HG02763 (cell line): ENCODE measurements around the gene EHD4.

Experiments used
- ATAC-seq: cut with Tn5 transposase; IDR thresholded peaks from one replicate; pipeline ENCODE4 v1.9.1; 2021; ENCODE audit warnings: mild to moderate bottlenecking, moderate library complexity; ENCODE audit not compliant: unreplicated experiment

EHD4 gene

DNA sequence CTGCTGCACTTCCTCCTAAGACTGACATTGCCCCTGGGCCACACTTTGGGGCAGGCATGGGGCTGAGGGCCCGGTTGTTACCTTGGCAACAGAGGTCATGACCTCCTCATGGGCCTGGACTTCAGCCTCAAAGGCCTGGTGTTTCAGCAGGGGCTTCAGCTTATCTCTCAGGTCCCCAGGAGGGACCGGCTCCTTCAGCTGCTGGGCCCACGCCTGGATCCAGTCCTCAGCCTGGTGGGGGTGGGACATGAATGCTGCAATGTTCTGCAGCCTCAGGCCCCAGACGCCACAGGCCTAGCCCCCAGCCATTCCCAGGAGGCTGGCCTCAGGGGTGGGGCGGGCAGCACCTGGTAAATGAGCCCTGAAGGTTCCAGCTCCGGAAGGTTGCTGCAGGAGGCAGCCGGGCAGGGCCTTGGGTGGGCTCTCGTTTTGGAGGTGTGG, 106.1 kb downstream of the EHD4 start:
- ATAC-seq, result no peak

DNA sequence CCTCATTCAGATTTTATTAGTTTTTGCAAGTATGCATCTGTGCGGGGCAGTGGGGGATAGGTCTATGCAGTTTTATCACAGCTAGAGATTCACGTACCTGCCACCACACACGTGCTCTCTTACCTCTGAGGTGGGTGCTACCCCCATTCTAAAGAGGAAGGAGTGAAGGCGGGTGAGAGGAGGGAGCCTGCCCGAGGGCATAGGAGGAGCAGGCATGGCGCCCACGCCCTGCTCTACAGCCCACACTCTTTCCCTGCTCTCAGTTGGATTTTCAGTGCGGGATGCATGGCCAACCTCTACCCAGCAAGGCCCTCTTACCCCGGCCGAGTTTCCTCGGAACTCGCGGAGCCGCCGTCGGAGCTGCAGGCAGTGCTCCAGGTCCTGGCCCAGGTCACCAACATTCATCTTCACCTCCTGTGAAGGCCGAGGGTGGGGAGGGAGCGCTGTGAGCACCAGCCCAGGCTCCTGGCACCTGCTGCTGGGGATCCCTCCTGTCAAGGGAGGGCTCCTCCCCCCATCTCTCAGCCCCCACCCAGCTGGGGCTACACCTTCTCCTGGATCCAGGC, 106.8 kb downstream of the EHD4 start:
- ATAC-seq, result no peak

DNA sequence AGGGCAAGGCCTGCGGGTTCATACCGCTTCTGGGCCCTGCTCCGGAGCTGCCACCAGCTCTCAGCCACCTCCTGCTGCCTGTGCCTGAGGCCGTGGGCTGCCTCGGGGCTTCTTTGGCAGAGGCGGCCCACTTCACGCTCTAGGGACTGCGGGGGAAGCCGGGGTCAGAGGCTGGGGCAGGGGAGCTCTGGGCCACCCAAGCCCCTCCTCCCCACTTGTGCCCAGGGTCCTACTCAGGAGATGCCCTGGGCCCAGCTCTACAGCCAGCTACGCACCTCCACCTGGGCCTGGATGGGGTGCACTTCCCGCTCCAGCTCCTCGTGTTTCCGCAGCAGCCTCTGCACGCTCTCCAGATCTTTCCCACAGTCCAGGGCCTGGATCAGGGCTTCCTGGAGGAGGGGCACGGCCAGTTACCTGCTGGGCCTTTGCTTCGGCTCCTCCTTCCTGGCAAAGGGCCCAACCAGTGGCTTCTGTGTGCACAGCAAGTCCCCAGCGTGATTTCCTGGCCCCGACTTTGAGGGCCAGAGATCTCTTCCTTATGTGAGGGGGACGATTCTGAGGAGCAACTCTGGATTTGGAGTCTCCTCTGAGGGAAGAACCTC, 109.7 kb downstream of the EHD4 start:
- ATAC-seq, result no peak

DNA sequence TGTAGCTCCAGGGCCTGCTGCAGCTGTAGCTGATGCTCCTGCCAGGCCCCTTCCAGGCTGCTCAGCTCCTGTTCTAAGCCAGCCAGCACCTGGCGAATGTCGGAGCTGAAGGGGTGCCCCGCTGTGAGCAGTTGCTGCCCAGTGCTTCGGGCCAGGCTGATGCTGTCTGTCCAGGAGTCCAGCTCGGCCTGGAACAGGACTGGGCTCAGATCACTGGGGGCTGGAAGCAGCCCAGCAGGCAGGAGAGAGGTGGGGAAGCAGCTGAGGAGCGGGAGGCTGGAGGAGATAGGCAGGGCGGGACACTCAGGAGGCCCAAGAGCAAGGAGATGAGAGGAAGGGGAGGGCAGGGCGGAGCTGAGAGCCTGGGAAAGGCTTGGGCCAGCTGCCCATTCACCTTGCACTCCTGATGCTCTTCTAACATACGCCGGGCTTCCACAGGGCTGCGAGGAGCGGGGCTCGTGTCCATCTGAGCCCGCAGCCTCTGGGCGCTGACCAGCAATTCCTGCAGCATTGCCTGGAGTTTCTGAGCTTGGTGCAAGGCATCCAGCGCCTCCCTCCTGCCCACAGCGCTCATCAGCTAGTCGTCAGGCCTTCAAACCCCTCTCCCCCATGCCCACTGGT, 110.5 kb downstream of the EHD4 start:
- ATAC-seq, result no peak

DNA sequence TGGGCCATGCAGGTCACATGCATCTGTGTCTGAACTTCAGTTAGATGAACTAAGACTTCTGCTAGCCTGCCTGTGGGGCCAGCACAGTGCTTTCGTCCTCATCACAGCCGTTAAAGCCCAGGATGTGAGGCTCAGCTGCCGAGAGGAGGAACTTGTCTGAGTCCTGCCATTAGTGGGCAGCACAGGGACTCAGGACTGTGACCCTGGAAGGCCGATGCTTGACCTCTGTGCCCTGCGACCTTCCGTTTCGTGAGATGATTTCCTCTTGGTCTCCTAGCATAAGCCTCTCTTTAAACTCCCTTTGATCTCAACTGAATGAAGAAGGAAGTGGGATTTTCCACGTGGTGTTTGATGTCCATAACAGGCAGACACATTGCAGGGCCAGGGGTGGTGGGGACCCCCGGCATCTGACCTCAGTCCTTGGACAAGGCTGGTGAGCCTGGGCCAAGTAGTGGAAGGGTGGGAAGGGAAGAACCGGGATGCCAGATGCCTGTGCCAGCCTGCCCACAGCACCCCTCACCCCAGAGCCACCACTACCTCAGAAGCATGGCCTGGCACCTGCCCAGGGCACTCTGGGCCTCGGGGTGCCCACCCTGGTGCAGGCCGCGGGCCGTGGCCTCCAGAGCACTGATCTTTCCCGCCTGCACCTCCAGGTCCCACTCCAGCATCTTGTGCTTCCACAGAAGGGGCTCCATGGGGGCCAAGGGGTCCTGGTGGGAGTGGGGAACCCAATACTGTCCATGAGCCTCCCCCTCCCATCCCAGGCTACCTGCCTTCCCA, 112.1 kb downstream of the EHD4 start:
- no peak for ATAC-seq

DNA sequence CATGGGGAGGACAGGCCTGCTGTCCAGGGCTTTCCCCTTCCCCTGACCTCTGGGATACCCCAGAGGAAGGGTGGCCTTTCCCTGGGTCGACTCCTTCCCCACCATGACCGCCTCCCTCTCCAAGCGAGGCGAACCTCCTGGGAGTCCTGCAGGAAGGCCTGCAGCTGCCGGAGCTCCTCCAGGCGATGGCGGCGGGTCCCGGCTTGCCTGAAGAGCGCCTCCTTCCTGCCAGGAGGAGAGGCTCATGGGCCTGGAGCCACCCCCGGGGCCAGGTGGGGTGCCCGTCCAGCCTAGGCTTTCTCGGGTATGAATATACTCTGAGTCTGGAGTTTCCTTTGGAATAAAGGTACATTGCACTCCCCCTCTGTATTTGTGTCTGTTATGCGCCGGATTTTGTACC, 113.6 kb downstream of the EHD4 start:
- no peak for ATAC-seq

DNA sequence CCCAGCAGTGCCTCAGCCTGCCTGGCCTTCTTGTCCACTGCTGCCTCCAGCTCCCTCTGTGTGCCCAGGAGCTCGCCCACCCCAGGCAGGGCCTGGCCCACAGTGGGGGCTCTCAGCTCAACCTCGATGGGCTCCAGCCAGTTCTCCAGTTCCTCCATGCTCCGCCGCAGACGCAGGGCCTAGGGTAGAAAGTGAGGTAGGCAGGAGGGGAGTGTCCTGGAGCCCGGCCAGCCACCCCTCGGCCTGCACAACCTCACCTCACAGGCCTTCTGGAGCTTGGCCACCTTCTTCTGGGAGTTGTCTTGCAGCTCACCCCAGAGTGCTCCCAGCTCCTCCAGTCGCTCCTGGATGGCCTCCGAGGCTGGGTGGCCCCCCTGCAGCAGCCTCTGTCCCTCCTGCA, 115.0 kb downstream of the EHD4 start:
- ATAC-seq, result no peak

DNA sequence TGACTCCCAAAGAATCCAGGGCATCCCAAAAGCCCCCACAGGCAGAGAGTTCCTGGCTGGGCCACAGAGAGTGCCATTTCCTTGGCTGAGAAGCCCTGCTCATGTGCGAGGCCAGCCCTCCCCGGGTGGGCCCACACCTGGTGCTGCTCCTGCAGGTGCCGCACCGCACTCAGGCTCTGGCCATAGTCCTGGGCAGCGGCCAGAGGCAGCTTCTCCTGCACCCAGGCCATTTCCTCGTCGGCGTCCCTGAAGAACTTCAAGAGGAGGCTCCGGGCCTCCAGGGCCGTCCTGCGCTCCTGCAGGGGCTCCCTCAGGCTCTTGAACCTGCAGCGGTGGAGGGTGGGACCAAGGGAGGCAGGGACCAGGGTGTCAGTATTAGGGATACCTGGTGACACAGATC, 115.6 kb downstream of the EHD4 start:
- no peak for ATAC-seq

DNA sequence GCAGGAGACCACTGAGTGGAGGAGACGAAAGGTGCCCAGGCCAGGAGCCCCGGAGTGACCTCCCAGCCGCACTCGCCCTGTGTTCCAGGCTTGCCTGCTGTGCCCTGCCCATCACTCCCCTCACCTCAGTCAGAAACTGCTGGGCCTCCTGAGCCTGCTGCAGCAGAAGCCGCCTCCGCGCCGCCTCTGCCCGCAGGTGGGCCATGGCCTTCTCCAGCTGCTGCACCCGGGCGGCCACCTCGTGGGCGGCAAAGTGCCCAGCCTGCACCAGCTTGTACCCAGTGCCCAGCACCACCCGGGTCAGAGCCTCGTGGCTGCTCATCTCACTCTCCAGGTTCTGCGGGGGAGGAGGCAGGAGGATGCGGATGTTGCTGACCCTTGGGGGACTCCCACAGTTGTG, 116.1 kb downstream of the EHD4 start:
- ATAC-seq, result no peak

DNA sequence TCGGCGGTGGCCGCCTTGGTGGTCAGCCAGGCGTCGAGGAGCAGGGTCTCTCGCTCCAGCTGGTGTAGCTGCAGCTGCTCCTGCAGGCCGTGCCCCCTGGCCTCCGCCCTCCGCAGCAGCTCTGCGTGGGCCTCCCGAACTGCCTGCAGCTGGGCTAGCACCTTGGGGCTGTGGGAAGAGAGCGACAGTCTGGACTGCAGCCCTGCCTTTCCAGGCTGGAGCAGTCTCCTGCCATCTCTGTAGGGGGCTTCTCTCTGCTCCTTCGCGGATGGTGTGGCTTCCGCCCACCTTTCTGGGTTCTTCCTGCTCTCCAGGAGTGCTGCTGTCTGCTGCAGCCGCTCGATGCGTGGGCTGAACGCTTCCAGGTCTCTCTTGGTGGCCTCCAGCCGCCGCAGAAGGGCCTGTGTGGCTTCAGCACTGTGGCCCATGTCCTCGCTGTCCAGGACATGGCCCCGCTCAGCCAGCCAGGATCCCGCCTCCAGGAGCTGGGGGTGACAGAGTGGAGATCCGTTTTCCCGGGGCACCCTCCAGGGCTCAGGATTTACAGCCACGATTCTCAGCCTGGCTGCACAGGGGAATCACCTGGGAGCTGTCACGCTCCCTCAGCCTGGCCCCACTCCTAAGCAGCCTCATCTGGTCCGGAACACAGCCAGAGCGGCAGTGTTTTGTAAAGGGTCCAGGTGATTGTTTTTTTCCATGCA, 116.9 kb downstream of the EHD4 start:
- ATAC-seq, result no peak

DNA sequence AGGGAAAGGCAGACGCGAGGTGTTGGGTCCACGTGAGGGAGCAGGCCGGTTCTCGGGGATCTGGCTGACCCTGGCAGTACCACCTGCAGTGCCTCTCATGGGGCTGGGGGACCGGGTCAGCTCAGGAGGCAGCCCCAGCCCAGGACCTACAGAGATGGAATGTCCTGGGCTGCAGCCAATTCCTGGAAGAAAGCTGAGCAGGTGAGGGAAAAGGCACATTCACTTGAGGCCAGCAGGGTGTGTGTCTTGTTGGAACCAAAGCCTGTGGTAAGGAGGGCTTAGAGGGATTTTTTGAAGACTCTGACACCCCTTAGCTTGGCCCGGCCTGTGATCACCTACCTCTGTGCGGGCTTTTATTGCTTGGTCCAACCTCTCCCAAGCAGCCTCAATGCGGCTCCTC, 117.9 kb downstream of the EHD4 start:
- ATAC-seq, result no peak

DNA sequence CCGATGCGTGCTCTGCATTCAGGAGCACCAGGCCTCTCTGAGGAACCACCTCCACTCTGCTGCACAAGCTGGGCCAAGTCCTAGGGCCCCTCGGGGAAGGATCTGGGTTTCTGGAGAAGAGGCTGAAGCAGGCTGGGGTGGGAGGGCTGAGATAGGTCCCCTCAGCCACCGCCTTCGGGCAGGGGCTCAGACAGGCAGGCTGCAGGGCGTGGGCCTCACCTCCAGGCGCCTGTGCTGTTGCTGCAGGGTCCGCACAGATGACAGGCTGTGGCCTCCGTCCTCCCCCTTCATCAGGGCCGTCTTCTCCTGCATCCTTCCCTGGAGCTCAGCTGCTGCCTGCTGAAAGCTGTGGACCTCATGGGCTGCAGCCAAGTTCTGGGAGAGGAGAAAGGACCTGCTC, 118.5 kb downstream of the EHD4 start:
- no peak for ATAC-seq

DNA sequence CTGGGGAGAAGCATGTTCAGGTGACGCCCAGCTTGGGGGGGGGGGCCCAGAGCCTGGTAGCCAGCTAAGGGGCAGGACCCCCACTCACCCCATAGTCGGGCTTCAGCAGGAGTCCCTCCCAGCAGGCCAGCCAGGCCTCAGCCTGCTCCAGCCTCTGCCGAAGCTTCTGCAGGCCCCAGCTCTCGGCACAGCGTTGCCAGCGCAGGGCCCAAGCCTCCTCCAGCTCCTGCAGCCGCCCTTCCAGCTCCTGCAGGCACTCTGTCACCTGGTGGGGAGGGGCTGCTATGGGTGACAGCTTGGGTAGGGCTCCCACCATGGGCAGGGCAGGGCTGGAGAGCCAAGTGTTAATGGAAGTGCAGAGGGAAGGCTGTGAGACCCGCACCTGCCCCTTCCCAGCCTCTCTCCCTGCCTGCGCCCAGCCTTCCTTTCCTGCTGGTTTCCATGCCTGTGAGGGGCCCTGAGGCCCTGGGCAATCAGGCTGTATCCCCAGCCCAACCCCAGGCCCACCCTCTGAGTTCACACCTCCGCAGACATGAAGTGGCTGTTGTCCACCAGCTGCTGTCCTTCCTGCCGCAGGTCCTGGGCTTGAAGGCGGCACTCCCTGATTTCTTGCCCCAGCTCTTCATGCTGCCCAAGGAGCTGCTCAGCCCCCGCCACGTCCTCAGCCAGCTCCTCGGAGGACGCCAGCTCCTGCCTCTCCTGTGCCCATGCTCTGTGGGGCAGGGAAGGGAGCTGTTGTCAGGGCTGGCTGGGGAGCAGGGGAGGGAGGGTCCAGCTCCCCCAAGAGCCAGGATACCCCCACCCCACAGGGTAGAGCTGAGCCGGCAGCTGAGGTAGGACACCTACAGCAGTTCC, 119.4 kb downstream of the EHD4 start:
- no peak for ATAC-seq

DNA sequence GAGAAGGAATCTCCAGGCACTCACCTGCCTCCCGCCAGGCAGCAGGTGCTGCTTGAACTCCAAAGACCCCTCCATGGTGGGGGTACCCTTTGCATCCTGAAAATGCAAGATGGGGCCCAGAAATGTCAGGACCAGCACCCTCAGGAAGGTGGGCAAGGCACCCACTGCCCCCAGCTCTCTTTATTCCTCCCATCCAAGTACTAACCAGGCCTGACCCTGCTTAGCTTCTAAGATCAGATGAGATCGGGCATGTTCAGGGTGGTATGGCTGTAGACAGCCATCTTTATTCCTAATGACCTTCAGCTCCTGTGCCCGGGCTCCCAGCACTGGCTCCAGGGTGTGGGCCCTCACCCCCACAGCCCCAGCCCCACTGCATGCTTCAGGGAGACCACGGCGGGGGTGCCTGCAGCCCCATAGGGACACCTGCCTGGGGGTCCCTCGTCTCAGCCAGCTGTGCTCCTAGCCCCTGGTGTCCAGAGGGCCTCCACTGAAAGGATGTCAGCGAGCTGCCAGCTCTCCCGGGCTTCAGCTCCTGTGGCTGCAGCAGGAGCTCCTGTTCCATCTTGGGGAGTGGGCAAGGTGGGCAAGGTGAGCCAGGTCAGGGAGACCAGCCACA, 120.5 kb downstream of the EHD4 start:
- ATAC-seq, result no peak

DNA sequence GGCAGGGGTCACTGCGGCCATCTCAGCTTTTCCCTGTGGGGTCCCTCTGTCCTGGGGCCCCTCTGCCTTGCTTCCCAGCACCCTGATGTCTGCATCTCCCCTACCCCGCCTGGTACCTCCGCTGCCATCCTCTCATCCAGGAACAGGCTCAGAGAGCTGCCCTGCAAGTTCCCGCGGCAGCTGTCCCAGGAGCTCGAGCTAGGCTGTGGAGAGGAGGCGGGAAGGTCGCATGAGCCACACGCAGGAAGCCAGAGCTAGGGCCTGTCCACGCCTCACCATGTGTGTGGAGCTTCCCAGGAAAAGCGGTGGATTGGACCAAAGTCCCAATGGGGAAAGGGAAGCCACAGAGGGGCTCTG, 121.2 kb downstream of the EHD4 start:
- no peak for ATAC-seq

DNA sequence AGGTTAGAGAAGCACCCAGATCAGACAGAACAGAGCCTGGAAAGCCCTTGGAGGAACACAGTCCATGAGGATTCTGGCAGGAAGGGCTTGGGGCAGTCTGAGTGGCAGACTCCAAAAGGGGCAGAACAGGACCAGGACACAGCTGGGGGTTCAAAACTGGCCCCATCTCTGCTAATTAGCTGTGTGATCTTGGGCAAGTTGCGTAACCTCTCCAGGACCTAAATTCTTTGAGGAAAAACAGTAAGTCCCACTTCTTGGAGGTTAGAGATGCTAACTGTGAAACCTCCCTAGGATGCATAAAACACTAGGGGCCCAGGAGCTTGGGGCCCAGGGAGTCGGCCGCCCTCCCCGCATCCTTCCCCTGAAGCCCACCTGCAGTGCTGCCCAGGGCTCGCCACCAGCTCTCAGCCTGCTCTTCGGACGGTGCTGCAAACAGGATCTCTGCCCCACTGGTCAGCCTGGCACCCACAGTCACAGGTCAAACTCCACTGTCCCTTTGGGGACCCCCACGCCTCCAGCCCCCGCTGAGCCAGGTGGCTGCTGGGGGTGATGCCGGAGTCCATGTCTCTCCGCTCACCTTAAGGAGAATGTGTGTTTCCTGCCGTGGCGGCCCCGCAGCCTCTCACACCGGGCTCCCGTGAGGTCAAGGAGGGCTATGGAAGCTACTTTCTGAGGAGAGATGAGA, 121.7 kb downstream of the EHD4 start:
- ATAC-seq, result no peak

DNA sequence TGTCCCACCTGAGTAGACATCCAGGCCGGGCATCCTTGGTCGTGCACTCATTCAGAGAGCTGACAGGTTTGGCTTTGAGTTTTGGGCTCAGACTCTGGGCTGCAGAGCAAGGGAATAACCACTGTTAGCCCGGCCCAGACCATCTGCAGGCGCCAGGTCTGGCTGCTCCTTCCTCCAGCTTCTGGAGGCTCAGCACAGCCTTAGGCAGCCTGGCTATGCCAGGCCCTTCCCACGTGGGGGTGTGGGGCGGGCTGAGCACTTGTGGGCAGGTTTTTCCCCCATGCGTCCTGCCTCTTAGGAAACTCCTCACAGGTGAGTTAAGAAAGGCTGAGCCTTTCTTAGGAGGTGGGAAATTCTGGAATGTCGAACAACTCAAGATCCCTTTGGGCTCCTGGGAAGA, 122.5 kb downstream of the EHD4 start:
- no peak for ATAC-seq

DNA sequence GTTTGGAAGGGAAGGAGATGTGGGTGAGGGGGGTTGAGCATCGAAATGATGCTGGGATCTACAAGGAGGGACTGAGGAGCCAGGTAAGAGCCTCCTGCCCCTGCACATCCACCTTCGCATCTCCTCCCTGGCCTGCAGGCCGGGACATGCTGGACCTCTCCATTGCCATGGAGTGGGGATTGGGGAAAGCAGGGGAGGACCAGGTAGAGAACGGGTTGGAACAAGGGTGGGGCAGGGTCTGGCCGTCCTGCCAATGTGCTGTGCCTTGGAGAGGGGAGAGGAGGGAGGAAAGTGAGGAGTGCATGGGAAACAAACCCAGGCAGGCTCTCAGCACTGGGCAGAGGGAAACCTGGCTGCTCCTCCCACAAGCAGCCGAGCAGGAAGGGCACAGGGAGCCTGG, 123.2 kb downstream of the EHD4 start:
- no peak for ATAC-seq

DNA sequence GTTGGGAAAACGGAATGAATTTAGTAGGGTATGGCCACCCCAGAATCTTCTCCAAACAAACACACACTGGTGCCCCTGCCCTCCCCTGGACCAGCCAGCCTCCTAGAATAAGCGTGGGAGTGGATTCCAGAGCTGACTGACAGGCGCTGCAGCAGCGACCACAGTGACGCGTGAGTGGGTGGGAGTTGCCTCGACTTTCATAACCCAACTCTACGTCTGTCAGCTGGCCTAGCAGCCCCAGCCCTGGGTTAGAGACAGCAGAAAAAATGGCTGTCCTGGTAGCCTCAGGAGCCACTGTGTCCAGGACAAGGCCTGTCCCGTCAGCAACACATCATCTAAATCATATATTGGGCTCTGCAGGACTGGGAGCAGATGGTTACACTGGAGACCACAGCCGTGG, 123.7 kb downstream of the EHD4 start:
- ATAC-seq, result no peak

DNA sequence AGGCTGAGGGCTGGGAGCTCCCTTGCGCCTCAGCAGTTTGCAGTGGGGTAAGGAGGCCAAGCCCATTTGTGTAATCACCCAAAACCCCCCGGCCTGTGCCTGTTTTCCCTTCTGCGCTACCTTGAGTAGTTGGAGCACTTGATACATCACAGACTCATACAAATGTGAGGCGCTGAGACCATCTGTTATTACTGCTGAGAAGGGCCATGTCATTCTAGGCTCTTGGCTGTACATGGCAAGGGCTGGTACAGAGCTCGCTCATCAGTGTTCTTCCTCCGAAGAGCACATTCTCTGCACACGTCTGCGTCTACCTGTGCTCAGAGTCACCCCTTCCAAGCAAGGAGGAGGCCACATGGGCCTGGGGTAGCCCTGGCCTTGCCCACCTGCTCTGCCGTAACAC, 124.4 kb downstream of the EHD4 start:
- ATAC-seq, result no peak
